DND-41 (cell line): ENCODE data around the gene CSNK1G1.

ENCODE experiments used
- EZH2 ChIP-seq: IDR thresholded peaks from 3 replicates; pipeline ENCODE4 v1.6.1; 2012; ENCODE audit warnings: borderline replicate concordance, low read depth, mild to moderate bottlenecking, moderate library complexity, low read length, inconsistent platforms; ENCODE audit not compliant: severe bottlenecking
- TF ChIP-seq, protein P1 (sequence below): IDR thresholded peaks from 2 replicates; pipeline ENCODE4 v1.5.1; 2012; ENCODE audit warnings: borderline replicate concordance, low read length, moderate library complexity, mild to moderate bottlenecking; ENCODE audit not compliant: poor library complexity, severe bottlenecking; ENCODE audit errors: extremely low read depth

DNA sequence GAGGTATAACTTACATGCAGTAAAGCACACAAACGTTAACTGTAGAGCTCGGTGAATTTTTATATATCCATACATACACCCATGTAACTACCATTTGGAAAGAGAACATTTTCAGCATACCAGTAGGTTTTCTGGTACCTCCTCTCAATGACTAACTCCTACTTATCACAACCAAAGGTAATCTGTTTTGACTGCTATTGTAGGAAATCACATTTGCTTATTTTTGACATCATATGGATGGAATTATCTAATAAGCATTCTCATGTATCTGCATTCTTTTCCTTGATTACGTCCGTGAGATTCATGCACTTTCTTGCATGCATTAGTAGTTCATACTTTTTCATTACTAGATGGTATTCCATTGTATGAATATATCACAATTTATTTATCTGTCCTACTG lies 76.8 kb downstream of the CSNK1G1 start:
- TF ChIP-seq, protein P1, sequence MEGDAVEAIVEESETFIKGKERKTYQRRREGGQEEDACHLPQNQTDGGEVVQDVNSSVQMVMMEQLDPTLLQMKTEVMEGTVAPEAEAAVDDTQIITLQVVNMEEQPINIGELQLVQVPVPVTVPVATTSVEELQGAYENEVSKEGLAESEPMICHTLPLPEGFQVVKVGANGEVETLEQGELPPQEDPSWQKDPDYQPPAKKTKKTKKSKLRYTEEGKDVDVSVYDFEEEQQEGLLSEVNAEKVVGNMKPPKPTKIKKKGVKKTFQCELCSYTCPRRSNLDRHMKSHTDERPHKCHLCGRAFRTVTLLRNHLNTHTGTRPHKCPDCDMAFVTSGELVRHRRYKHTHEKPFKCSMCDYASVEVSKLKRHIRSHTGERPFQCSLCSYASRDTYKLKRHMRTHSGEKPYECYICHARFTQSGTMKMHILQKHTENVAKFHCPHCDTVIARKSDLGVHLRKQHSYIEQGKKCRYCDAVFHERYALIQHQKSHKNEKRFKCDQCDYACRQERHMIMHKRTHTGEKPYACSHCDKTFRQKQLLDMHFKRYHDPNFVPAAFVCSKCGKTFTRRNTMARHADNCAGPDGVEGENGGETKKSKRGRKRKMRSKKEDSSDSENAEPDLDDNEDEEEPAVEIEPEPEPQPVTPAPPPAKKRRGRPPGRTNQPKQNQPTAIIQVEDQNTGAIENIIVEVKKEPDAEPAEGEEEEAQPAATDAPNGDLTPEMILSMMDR, result no peak
- TF ChIP-seq EZH2, result no peak
